Motor neuron (in vitro differentiated cells): ENCODE measurements around the gene TOLLIP. TPM values are rescaled to one million over a fixed set of nuclear protein-coding genes. Genes with fewer than 3 reads are reported as not detected.
"Not testable (repeated sequence)": the region's sequence is repeated elsewhere in the genome, so short reads cannot be mapped to it uniquely, and the experiment has no call there.

Experiments used
- ATAC-seq, 8 experiments: fragments of 200-7000 bp; cut with Tn5 transposase; replicated peaks in 6 of 8; 2 replicates each; pipeline ENCODE4 v1.8.0; 2021; ENCODE audit warnings: mild to moderate bottlenecking in 8 of 8, moderate library complexity in 8 of 8
- H3K27ac ChIP-seq, 2 donors: fragments of 250-450 bp; sonication (Bioruptor Pico); 2 replicates each; pipeline ENCODE4 v1.9.0; 2021; ENCODE audit warnings: antibody characterized with exemption in 2 of 2, mild to moderate bottlenecking in 2 of 2, moderate library complexity in 1 of 2
- H3K4me1 ChIP-seq, 2 donors: fragments of 250-450 bp; sonication (Bioruptor Pico); replicated peaks in 1 of 2; 2 replicates each; pipeline ENCODE4 v1.6.1; 2021; ENCODE audit warnings: antibody characterized with exemption in 2 of 2, mild to moderate bottlenecking in 2 of 2, moderate library complexity in 1 of 2
- H3K4me3 ChIP-seq, 5 donors: fragments of 250-450 bp; sonication (Bioruptor Pico); 2 replicates each; pipeline ENCODE4 v1.9.0; 2021; ENCODE audit warnings: antibody characterized with exemption in 5 of 5, mild to moderate bottlenecking in 5 of 5, moderate library complexity in 4 of 5
- WGBS, 10 experiments: fragments of 450-650 bp; shearing (Covaris generic); methylation state at CpG; one replicate each; pipeline ENCODE4 v1.0.0; 2022; 5-methylcytosine and 5-hydroxymethylcytosine counted together
- in situ Hi-C, 9 experiments: fragments of 400-800 bp; cut with MboI; loops; one replicate each; pipeline ENCODE4 v1.15.0; 2021; ENCODE audit warnings: low sequenced_read_pairs in 9 of 9, low pct_unique_long_range_greater_than_20kb in 2 of 9; ENCODE audit not compliant: unreplicated experiment in 9 of 9
- total RNA-seq, 8 experiments: library from RNA; unstranded; fragments of 300-600 nt; gene quantifications; 2 replicates each; pipeline versions ENCODE4 v1.2.3 to v1.2.4, GENCODE V29; 2022

Gene TOLLIP
- total RNA-seq, result 10 to 100 TPM; 11.5 to 27.5 (median 21.1) TPM

DNA sequence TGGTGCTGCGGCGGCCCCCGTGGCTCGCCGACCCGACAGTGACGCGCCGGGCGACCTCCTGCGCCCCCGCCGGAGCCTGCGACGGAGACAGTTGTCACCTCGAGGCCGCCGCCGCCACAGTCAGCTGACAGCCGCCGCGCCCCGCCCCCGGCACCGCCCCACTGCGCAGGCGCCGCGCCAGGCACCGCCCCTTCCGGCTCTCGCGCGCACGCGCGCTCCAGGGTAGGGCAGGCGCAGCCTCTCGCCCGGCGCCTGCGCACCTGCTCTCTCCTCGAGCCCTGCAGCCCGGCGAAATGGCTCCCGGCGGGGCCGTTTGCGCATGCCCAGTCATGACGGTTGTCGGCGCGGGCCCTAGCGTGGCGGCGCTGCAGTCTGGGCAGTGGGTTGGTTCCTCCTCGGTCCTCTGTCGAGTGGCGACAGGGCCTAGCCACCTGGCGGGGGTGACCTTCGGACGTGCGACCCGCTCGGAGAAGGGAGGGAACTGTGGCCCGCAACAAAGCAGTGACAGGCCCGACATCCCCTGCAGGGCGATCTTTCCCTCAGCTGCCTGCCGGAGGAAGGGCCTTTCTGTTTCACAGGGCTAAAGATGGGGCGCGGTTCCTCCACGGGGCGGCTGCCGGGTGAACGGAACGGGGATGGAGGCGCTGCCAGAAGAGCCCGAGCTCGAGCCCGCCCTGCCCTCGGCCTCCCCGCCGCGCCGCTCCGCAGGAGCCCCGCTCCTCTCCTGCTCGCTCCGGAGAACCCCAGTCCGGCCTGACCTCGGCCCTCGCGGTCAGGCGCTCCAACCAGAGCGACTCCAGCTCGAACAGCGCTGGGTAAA lies at the start of gene TOLLIP:
Gene TOLLIP (minus strand): TSS at position 135 of the 820 bp plus-strand sequence. CDS start 134 bp downstream, at position 1.
- Histone ChIP-seq H3K4me3 (peak within 1 kb of the TSS; percentile 58 to 95 (median 67)), H3K4me1 (peaks cover 11% of the 10 kb centered on the region in 2 donors), H3K27ac (peak within 1 kb of the TSS; percentile 76 to 88)
- ATAC-seq, result peak; percentile 85 to 95 (median 94)
- 0 to 28% (median 7%) methylated on average over 3 to 24 of the region's 97 CpGs; no CpG with 5 or more reads in 4 of the 10 experiments for WGBS, 10 experiments
- in situ Hi-C loops, result loop anchor here in 1 of 9 experiments (25.0 kb wide), 1 partner anchor 203 kb away; no protein-coding TSS in a partner anchor

DNA sequence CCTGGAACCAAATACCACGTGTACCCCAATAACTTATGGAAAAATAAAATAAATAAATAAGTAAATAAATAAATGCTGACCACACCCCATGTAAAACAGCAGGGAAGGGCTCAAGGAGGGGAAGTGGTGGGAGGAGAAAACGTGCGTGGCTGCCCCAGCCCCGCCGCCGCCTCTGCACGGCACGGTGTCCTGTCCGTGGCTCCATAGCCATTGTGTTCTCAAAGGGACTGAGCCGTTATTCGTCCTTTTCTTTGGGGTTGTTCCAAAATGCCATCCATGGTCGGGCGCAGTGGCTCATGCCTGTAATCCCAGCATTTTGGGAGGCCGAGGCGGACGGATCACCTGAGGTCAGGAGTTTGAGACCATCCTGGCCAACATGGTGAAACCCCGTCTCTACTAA lies 49.5 kb upstream of the TOLLIP start:
- WGBS, 10 experiments, result 53 to 98% (median 88%) methylated on average over 2 to 13 of the region's 17 CpGs; no CpG with 5 or more reads in 2 of the 10 experiments
- ATAC-seq, in situ Hi-C loops, H3K4me3 ChIP-seq, H3K27ac ChIP-seq, H3K4me1 ChIP-seq: not testable (repeated sequence)

DNA sequence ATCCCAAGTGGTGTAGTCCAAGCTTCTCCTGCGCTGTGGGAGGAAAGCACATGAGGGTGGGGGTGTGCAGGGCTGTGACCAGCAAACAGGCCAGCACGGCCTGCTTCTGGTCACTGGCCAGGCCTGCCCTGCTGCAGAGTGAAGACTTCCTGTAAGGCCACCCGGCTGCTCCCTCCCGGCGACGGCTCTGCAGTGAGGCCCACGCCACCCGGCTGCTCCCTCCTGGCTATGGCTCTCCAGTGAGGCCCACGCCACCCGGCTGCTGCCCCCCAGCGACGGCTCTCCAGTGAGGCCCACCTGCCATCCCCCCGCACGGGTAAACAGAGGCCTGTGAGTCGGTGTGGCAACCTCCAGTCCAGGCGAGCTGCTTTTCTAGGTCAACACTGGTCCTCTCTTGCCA lies 48.9 kb upstream of the TOLLIP start:
- peak in 7 of 8 experiments; percentile 27 to 98 (median 55) for ATAC-seq

DNA sequence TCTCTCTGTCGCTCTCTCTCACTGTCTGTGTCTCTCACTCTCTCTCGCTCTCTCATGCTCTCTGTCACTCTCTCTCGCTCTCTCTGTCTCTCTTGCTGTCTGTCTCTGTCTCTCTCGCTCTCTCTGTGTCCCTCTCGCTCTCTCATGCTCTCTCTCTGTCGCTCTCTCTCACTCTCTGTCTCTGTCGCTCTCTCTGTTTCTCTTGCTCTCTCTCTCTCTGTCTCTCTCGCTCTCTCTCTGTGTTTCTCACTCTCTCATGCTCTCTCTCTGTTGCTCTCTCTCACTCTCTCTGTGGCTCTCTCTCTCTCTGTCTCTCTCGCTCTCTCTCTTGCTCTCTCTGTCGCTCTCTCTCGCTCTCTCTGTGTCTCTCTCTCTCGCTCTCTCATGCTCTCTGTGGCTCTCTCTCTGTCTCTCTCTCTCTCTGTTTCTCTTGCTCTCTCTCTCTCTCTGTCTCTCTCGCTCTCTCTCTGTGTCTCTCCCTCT lies 47.1 kb upstream of the TOLLIP start:
- WGBS, 10 experiments, result 38 to 97% (median 84%) methylated on average over 7 to 13 of the region's 13 CpGs
- Histone ChIP-seq H3K4me1 (peaks cover 0 to 3% of the 10 kb centered on the region in 2 donors), H3K4me3 (no peak overlapping the region), H3K27ac (no peak overlapping the region)
- in situ Hi-C loops, result no loop called here
- no peak for ATAC-seq

More for the DNA sequence above, 48.9 kb upstream of the TOLLIP start:
- WGBS, 10 experiments, result 10 to 100% (median 93%) methylated on average over 1 to 3 of the region's 16 CpGs; no CpG with 5 or more reads in 7 of the 10 experiments
- H3K4me1 ChIP-seq, result peaks cover 0 to 3% of the 10 kb centered on the region in 2 donors
- H3K27ac ChIP-seq, result no peak overlapping the region
- H3K4me3 ChIP-seq, result no peak overlapping the region
- in situ Hi-C loops, result no loop called here

DNA sequence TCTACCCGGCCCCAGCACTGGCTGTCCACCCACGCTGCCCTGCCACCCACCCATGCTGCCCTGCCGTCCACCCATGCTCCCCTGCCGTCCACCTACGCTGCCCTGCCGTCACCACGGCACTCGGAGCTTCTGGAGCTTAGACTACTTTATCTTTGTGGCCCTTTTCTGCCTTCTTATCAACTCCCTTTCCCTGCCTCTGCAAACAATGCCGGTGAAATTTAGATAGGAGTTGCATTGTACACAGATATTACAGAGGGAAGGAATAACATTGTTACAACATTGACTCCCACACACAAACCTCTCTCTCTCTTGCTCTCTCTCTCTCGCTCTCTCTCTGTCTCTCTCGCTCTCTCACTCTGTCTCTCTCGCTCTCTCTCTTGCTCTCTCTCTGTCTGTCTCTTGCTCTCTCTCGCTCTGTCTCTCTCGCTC lies 46.6 kb upstream of the TOLLIP start:
- WGBS, 10 experiments, result 34 to 93% (median 80%) methylated on average over 1 to 9 of the region's 14 CpGs
- H3K4me3 ChIP-seq, result no peak overlapping the region
- peaks cover 3 to 7% of the 10 kb centered on the region in 2 donors for H3K4me1 ChIP-seq
- no peak for ATAC-seq
- in situ Hi-C loops, result no loop called here
- H3K27ac ChIP-seq, result no peak overlapping the region

DNA sequence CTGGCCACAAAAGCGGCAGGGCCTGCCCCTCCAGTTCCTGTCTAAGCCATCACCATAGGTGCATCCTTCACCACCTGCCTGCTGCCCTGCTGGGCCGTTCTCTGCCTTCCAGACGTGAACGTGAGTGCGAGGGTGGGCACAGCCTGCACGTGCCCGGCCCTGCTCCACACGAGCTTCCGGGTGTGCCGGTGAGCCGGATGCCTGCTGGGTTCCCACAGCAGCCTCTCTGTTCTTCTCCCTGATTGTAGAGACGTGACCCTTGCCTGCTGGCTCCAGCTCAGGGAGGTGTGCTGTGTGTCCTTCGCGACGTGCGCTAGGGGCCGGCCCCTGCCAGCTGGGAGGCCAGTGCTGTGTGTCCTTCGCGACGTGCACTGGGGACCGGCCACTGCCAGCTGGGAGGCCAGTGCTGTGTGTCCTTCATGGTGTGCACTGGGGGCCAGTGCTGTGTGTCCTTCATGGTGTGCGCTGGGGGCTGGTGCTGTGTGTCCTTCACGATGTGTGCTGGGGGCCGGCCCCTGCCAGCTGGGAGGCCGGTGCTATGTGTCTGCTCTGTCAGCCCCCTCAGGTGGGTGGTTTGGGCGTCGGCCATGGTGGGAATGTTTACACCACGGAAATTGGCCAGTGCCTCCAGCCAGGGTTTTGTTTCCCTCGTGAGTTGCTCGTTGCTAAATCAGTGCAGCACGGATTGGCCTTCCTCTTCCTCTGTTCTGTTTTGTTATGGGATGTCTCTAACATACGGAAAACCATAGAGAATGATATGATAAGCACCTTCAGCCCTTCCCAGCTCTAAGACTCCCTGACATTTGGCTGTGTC lies 44.9 kb upstream of the TOLLIP start:
- H3K4me3 ChIP-seq, result no peak overlapping the region
- no peak overlapping the region for H3K27ac ChIP-seq
- no peak for ATAC-seq
- H3K4me1 ChIP-seq, result peaks cover 15 to 24% of the 10 kb centered on the region in 2 donors
- in situ Hi-C loops, result no loop called here
- WGBS, 10 experiments, result 0 to 88% (median 79%) methylated on average over 1 to 6 of the region's 32 CpGs; no CpG with 5 or more reads in 5 of the 10 experiments

DNA sequence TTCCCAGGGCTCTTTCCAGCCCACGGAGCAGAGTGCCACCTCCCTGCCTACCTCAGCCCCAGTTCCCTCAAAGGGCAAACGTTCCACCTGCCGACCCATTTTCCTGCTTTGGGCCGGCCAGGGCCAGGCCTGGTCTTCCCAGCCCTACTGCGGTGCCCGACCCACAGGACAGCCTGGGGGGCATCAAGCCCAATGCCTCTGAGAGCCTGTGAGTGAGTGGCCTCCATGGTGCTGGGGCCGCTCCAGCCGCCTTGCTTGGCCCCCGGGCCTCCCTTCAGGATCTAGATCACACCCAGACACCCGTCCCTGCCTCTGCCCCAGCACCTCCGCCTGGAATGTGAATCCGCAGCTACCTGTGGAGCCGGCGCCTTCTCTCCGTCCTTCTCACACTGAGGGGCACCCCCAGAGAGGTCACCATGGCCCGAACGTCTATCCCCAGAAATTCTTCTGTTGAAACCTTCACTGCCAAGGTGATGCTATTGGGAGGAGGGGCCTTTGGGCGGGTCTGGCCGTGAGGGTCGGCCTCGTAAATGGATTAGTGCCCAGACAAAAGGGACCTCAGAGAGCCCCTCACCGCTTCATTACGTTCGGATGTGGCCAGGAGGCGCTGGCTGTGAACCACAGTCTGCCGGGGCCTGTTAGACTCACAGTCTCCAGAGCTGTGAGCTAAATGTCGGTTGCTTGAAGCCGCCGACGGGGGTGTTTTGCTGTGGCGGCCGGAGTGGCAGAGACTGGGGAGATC lies 44.1 kb upstream of the TOLLIP start:
- no peak for ATAC-seq
- in situ Hi-C loops, result no loop called here
- 40 to 76% (median 46%) methylated on average over 1 to 11 of the region's 32 CpGs; no CpG with 5 or more reads in 3 of the 10 experiments for WGBS, 10 experiments

DNA sequence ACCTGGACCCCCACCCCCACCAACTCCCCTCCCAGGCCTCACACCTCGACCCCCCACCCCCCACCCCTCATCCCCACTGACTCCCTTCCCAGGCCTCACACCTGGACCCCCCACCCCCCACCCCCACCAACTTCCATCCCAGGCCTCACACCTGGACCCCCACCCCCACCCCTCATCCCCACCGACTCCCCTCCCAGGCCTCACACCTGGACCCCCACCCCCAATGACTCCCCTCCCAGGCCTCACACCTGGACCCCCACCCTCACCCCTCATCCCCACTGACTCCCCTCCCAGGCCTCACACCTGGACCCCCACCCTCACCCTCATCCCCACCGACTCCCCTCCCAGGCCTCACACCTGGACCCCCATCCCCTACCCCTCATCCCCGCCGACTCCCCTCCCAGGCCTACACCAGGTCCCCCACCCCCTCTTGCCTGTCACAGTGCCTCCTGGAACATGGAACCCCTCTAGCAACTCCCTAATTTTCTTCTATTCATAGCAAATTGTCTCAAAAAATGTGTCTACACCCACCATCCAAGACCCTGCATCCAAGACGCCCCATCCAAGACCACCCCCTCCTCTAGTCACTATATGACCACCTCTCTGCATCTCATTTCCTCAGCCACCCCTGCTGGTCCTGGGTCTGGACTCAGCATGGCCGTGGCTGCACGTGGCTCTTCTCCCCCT lies 43.4 kb upstream of the TOLLIP start:
- Histone ChIP-seq H3K4me3 (no peak overlapping the region), H3K4me1 (peaks cover 30 to 37% of the 10 kb centered on the region in 2 donors), H3K27ac (no peak overlapping the region)
- WGBS, 10 experiments, result 0 to 60% methylated on average over 1 of the region's 8 CpGs; no CpG with 5 or more reads in 8 of the 10 experiments
- in situ Hi-C loops, result no loop called here
- ATAC-seq, result no peak

More for the DNA sequence above, 44.1 kb upstream of the TOLLIP start:
- H3K4me3 ChIP-seq, result no peak overlapping the region
- H3K27ac ChIP-seq, result no peak overlapping the region
- H3K4me1 ChIP-seq, result peaks cover 22 to 32% of the 10 kb centered on the region in 2 donors

DNA sequence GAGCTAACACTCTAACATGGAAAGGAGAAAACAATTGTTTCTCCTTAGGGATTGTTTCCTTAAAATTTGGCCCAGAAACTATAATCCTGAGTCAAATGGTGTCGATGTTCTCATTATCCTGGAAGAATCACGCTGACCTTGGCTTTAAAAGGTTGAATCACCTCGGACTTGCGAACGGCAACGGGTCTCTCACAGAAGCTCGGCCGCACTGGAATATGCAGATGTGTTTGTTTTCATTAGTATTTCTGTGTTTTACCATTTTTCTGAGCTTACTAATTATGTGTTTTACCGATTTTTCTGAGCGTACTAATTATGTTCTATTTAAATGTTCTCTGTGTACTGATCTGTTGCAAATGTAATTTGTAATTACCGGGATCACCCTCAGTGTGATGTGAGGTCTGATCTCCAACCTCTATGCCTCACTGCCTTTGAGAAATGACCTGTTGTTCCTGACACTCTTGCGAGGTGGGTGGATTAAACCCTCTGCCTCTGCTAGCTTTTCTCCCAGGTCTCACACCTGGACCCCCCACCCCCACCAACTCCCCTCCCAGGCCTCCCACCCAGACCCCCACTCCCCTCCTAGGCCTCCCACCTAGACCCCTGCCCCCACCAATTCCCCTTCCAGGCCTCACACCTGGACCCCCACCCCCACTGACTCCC lies 42.0 kb upstream of the TOLLIP start:
- peaks cover 30 to 40% of the 10 kb centered on the region in 2 donors for H3K4me1 ChIP-seq
- no peak overlapping the region for H3K4me3 ChIP-seq
- H3K27ac ChIP-seq, result no peak overlapping the region
- in situ Hi-C loops, result no loop called here
- peak in 1 of 8 experiments; percentile 49 for ATAC-seq
- 29 to 61% (median 51%) methylated on average over 5 to 11 of the region's 12 CpGs; no CpG with 5 or more reads in 2 of the 10 experiments for WGBS, 10 experiments

DNA sequence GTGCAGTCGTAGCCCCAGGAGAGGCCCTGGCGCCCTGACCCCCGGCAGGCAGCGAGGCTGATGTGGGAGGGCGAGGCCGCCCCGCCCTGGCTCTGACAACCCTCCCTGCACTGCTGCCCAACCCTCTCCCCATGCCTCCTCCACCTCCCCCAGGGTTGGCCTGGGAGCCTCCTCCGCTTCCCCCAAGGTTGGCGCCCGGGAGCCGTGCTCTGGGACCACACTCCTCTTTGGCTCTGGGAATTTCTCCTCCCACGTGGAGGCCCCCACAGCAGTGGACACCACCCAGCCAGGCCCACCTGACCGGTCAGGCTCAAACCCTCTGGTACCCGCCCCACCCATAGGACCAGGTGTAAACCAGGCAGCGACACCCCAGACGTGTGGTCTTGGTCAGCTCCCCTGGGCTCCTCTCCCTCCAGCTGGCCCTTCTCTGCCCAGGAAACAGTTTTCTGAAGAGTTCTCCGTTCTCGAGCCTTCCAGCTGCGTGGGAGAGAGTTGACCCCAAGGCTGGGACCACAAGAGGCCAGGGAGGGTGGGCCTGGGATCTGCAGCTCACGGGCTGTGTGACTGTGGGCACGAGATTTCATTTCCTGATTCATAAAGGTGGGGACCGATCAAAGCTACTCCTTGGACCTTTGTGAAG lies 40.8 kb upstream of the TOLLIP start:
- peaks cover 30 to 40% of the 10 kb centered on the region in 2 donors for H3K4me1 ChIP-seq
- H3K4me3 ChIP-seq, result no peak overlapping the region
- in situ Hi-C loops, result no loop called here
- H3K27ac ChIP-seq, result peak overlapping the region; percentile 73 to 78
- ATAC-seq, result peak in 5 of 8 experiments; percentile 6 to 32 (median 15)
- WGBS, 10 experiments, result 47 to 83% (median 75%) methylated on average over 1 to 3 of the region's 22 CpGs; no CpG with 5 or more reads in 5 of the 10 experiments
